ENCODE data around the gene EFHC2.
"Not testable (repeated sequence)": the region's sequence is repeated elsewhere in the genome, so short reads cannot be mapped to it uniquely, and the experiment has no call there.

The EFHC2 gene

DNA sequence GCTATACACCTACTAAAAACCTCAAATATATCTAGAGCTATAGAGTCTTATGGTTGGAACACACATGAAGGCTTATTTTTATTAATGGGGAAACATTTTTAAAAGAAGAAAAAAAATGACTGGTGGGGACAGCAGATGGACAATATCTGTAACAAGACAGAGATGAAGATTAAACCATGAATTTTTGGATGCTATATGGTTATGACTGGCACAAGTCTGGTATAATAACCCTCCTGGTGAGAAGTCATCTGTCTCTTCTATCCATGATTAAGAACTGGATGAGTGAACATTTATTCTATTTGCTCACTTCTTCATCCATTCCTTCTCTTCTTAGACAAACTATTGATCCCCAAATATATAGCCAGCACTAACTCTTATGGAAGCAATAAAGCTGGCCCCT, 104.4 kb downstream of the EFHC2 start:
- in situ Hi-C loops (cut with MboI; ENCODE audit: low sequenced_read_pairs): no loop called here

DNA sequence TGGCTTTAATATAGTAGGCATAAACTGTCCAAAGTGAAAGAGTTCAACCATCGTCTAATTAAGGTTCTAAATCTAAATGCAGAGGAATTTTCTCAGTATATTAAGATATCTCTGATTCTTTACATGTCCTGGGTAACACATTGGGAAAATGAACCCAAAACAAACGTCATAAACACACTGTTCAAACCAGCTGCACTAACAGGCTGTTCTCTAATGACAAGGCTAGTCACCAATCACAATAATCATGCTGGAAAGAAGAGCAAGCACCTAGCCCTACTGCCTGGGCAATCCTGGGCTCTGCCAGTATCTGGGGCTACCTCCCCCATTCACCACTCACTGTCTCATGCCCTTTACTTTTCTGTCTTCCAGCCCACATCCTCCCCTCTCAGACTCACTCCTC, 107.9 kb downstream of the EFHC2 start:
- in situ Hi-C loops (cut with MboI; ENCODE audit: low sequenced_read_pairs): no loop called here

DNA sequence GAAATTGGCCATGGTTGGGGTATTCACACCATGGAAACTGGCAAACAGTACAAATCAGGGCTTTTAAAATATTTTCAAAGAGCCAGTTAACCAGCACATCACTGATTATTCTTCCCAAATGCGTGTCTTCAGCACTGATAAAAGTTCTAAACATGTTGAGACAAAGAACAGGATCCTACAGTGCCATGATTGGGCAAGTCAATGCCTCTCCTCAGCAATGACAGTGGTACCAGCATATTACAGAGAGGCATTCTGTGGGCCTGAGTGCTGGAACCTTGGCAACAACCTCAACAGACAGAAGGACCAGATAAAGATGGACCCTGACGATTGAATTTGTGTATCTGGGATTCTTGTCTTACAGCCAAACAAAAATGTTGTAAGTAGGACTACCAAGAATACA, 108.9 kb downstream of the EFHC2 start:
- in situ Hi-C loops (cut with MboI; ENCODE audit: low sequenced_read_pairs): no loop called here

DNA sequence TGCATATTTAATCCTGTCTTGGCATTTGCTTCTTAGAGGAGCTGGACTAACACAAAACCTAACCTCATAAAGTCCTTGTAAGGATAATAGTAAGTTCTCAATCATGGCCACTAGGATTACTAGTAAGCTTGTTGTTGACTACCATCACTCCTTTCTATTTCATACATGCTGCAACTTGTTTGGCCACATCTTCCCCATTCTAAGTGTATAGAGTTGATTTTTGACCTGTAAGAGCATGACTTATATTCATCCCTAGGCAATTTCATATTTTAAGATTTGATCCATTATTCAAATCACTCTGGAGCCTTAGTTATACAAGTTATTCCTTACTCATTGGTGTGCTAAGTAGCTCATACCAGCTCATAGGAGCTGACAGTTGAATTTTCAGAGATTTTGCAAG, 109.4 kb downstream of the EFHC2 start:
- in situ Hi-C loops (cut with MboI; ENCODE audit: low sequenced_read_pairs): no loop called here

DNA sequence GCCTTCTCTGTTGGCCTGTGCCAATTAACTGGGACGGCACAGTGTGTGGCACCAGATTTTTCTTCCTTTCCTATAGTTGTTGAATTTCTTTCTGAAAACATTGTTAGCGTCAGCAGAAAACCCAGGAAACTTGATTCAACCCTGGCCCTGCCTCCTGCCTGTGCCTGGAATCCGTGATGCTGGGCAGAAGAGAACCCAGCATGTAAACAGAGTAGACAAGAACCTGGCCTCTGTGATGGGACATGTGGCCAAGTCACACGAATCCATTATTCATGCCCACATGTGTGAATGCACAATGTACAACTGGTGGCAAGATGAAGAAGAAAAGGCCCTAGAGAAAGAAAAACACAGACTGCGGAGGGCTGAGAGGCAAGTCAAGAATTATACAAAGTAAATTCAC, 111.4 kb downstream of the EFHC2 start:
- in situ Hi-C loops (cut with MboI; ENCODE audit: low sequenced_read_pairs): no loop called here

DNA sequence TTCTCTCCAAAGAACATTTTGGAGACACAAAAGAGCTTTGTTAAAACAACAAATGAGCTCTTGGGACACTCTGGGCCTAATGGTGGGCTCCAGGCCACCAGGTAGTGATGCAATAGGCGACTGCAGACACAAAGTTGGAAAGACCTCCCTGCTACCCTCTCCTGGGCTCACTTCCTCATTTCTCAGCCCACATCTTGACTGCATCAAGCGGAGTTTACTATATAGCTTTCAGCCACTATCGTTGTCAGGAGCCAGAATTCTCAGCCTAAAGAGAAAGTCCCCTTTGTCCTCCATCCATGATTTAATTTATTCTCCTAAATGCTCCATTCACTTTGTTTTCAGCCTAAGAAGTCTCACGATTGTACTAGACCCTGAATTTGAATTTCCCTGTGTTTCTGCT, 114.9 kb downstream of the EFHC2 start:
- in situ Hi-C loops (cut with MboI; ENCODE audit: low sequenced_read_pairs): no loop called here

DNA sequence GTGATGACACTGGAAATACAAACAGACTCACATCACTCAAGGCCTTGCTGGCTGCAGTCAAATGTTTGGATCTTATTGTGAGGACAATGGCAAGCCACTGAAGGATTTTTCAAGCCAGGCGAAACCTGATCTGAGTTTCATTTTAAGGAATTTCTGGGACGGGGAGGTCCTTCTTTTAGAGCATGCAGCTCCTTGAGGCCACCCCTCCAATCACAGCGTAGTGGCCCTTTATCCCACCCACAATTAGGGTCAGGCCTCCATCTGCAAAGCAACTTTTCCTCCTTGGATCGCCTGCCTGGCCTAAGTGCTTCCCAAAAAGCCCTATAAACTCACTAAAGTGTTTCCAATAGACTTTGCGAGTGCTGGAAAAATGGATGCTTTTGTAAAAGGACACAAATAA, 115.5 kb downstream of the EFHC2 start:
- in situ Hi-C loops (cut with MboI; ENCODE audit: low sequenced_read_pairs): no loop called here

DNA sequence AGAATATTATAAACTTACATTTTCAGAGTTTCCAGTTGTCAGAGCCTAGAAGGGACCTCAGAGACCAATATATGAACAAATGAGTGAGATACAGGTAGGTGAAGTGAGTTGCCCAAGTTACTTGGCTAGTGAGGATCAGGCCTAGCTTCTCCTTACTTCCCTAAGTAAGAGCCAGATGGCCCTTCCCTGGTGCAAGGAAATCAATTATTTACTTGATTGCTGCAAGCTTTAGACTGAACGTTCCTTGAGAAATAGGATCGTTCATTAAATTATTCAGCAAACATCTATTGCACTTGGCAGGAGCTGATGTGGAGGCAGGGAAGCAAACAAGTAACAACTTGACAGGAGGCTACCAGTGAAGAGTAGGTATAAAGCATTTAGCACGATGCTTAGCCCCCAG, 117.8 kb downstream of the EFHC2 start:
- in situ Hi-C loops (cut with MboI; ENCODE audit: low sequenced_read_pairs): no loop called here

DNA sequence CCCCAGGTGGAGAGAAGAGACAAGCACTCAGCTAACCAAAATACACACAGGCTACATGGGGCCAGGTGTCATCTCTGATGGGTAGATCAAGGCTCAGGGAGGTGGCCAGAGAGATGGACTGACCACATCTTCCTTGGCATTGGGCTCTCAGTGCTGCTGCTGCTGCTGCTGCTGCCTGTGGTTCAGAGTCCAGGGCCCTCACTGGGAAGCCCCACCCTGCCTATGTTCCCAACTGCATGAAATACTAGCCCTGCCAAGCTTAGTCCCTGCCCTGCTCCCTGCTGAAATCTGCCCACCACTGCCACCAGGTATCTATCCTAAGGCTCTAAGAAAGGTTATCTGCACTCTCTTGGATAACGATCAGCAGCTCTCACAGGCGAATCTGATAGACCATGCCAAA, 118.7 kb downstream of the EFHC2 start:
- in situ Hi-C loops (cut with MboI; ENCODE audit: low sequenced_read_pairs): no loop called here

DNA sequence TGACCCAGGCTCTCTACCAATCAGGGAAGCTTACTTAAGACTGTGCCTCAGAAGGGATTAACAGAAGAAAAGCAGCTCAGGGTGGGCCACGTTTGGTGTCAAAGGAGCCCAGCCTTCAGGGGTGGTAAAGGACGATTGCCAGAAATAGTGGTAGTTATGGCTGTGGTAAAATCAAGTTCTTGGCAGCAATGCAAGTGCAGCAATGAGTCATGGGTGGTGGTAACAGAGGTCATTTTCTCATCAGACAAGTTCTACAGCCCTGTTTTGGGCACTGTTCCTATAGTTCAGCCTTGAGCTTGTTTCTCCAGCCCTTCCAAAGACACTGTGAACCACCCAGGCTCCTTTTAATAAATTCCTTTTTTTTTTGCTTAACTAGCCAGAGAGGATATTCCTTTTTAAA, 120.3 kb downstream of the EFHC2 start:
- in situ Hi-C loops (cut with MboI; ENCODE audit: low sequenced_read_pairs): no loop called here

DNA sequence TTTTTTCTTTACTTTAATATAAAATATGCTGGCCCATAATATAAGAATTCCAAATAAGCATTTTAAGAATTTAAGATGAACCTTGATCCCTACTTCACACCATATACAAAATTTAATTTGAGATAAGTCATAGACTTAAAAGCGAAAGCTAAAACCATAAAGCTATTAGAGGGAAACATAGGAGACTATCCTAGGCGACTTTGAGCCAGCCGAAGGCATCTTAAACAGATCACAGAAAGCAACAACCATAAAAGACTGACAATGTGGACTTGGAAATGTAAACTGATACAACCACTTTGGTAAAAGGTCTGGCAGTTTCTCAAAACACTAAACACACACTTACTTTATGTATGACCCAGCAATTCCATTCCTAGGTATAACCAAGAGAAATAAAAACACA, 125.0 kb downstream of the EFHC2 start:
- in situ Hi-C loops (cut with MboI; ENCODE audit: low sequenced_read_pairs): no loop called here

DNA sequence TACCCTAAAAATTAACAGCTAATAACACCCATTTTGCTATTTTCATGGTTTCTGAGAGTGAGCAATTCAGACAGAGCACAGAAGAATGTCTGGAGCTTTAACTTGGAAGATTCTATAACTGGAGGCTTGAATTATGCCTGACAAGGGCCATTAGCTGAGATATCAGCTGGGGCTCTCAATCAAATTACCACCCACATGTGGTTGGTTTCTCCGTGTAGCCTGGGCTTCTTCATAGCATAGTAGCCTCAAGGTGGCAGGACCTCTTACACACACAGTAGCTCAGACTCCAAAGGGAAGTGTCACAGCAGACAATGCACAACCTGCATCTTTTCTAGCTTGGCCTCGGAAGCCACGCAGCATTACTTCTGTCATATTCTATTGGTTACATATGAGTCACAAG, 127.3 kb downstream of the EFHC2 start:
- in situ Hi-C loops (cut with MboI; ENCODE audit: low sequenced_read_pairs): no loop called here

DNA sequence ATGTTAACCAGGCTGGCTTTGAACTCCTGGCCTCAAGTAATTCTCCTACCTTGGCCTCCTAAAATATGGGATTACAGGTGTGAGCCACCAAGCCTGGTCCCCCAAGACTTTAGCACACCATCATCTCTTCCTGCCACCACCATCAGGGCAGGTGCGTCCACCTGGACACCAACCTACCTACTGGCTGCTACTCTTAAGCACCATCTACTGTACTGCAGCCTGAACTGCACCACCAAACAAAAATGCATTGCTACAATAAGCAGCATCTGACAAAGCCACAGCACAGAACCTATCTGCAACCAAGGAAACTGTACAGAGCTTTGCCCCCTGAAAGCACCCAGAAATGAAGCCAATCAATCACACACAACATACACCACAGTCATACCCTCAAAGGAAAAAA, 139.7 kb downstream of the EFHC2 start:
- in situ Hi-C loops (cut with MboI; ENCODE audit: low sequenced_read_pairs): no loop called here

DNA sequence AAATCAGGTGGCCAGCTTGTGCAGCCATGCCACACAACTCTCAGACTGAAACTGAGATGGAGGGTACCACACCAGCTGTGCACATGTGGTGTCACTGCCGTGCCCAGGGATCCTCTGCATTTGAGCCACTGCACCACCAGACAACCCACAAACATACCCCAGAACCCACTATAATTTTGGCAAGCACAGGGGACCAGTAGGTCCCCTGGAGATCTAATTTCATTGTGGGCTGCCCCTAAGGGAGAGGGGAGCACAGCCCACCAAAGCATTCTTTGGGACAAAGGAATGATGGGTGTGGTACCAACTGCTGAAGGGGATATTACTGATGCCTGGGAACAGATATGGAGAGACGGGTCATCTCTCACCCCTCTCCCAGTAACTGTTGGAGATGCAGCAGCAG, 140.9 kb downstream of the EFHC2 start:
- in situ Hi-C loops (cut with MboI; ENCODE audit: low sequenced_read_pairs): no loop called here

DNA sequence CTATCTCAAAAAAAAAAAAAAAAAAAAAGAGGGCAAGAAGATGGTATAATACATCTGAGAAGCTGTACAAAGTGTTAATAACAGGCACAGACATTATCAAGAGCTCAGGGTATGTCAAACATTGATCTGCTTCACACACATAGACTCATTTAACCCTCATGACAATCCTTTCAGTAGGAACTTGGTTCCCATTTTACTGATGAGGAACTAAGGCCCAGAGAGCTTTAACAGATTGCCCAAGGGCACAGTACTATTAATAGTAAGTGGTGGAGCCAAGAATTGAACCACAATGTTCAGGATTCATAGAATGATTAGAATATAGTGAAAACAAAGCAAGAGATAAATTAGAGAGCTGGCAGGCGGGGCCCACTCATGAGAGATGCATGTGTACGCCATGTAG, 154.4 kb downstream of the EFHC2 start:
- in situ Hi-C loops (cut with MboI; ENCODE audit: low sequenced_read_pairs): no loop called here

DNA sequence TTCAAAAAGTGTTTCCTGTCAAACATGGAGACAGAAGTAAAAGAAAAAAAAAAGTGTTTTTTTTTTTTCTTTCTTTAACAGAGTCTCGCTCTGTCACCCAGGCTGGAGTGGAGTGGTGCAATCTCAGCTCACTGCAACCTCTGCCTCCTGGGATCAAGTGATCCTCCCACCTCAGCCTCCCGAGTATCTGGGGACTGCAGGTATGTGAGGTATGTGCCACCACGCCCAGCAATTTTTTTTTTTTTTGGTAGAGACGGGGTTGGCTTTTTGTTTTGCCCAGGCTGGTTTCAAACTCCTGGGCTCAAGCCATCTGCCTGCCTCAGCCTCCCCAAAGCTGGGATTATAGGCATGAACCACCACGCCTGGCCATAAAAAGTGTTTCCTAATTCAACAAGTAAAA, 155.6 kb downstream of the EFHC2 start:
- in situ Hi-C loops (cut with MboI; ENCODE audit: low sequenced_read_pairs): not testable (repeated sequence)

DNA sequence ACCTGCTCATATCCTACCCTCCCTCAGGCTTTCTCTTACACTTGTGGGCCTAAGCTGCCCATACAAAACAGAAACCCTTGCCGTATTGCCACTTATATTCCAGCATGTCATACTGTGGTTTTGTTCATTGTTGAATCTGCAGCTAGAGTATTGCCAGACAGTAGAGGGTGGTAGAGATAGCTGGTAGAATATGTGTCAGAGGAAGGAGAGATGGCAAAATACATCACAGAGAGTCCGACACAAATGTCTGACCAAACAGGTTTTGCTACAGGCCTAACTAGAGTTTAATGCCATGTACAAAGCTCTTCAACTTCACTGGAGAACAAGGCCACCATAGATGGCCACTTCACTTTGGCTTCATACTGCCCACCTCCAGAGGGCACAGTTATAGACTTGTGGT, 160.1 kb downstream of the EFHC2 start:
- in situ Hi-C loops (cut with MboI; ENCODE audit: low sequenced_read_pairs): no loop called here

DNA sequence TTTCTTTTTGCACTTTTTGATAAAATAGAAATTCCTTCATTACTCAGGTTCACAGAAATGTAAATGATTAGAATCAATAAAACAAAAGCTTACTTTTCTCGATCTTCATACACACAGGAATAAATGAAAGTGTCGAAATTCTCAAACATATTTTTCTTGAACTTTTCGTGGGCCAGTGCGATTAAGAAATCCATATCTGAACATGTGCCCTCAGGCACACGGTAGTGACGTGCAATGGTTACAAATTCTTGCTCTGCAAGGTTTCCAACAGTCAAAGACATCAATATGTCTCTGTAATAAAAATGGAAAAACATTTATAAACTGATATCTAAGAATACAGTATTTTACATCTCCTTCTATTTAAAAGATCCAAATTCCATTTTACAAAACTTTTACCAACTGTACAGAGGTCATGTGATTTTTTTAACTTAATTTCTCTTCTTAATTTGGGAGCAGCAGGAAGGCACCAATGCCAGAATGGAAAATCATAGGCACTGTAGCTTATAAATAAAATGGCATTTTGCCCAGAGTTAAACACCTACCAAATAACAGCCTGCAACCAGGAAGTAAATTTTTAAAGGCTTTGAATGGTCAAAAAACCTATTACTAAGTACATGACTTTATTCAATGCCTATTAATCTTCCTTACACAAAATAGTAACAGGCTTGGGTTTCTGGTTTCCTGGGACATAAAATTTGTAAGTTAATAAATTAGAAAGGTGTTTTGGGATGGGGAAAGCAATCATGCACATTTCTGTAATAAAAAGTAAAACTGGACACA, 165.0 kb downstream of the EFHC2 start:
- in situ Hi-C loops (cut with MboI; ENCODE audit: low sequenced_read_pairs): no loop called here

DNA sequence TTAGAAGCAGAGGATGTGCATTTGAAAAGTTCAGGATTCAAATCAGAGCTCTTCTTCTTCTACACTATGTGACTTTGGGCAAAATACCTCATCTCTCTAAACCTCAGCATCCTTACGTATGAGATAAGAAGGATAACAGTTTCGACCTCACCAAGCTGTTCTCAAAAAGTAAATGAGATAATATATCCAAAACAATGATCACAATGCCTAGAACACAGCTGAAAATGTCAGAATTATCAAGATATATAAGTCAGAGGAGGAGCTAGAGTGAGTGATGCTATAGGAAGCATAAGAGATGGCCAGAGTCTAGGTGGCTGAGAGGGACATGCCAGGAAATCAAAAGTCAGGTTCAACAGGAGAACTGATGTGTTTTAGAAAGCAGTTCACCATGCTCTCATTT, 168.0 kb downstream of the EFHC2 start:
- in situ Hi-C loops (cut with MboI; ENCODE audit: low sequenced_read_pairs): no loop called here

DNA sequence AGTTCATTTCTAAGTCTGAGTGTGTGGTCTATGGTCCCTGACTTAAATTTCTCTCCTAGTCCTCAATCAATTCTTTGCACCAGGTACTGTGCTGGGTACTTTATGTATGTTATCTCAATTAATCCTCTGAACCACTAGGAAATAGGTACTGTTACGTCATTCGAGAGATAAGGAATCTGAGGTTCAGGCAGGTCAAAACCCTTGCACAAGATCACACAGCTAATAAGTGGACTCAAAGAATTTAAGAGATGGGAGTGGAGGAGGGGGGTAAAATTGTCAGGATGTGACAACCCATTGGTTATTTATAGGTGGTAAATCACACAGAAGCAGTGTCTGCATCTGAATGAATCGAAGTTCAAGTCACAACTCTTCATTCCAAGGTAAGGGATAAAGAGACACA, 169.4 kb downstream of the EFHC2 start:
- in situ Hi-C loops (cut with MboI; ENCODE audit: low sequenced_read_pairs): no loop called here

DNA sequence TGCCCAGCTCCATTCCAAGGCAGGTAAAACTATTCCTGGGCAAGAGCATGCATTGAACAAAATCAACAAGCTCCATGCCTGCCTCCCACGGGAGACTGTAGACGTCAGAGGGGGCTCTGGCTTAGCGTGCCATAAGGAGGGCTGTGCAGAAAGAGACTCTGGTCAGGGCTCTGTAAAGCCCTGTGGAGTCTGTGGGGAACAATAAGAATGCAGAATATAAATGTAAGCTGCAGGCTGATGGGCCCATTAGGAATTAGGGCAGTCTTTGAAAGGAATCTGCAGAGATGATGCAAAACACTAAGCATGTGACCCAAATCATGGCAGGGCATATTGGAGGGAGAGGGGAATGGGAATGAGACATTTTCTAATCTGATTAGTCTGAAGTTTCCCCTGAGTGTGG, 170.3 kb downstream of the EFHC2 start:
- in situ Hi-C loops (cut with MboI; ENCODE audit: low sequenced_read_pairs): no loop called here

DNA sequence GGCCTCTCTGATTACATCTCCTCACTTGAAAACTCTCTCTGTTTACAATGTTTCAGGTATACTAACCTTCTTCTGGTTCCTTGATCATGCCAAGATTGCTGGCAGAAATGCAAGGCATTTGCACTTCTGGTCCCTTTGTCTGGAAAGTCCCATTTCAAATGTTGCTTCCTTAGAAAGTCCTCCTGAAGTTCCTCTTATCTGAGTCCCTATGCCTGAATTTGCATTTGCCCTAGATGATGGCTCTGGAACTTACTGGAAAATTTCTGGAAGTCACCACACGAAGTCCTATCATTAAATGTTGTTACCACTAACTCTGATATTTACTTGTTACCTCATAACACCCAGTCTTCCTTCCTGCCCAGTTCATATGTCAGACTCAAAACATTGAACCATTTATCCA, 176.4 kb downstream of the EFHC2 start:
- in situ Hi-C loops (cut with MboI; ENCODE audit: low sequenced_read_pairs): no loop called here

DNA sequence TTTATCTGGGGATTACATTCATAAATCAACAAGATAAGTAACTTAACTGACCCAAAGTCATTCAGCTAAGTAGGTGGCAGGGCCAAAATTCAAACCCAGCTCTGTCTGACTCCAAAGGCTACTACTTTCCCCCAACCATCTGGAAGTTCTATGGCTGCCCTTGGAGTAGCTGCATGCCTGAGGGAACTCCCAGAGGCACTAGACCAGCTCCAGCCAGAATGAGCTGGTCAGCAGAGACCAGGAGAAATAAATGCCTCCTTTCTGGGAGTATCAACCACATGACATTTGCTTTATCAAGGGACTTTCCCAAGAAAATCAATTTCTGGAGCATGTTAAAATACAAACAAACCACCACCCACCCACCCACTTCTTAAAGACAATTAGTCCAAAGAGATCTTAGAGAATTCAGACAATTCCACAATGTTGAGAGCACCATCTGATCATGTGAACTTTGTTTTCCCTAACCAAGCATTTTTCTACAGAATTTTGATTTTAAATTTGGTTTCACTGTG, 180.5 kb downstream of the EFHC2 start:
- in situ Hi-C loops (cut with MboI; ENCODE audit: low sequenced_read_pairs): no loop called here

Measured in HL-60/S4 (cell line).